Right lobe of liver (tissue), 6 donors: ENCODE results near the gene EEIG1. TPM values are rescaled to one million over a fixed set of nuclear protein-coding genes. Genes with fewer than 3 reads are reported as not detected.
A peak's percentile ranks its signal among the peaks of the same experiment; 100 is the strongest.

Experiments
- ATAC-seq, 4 donors: fragments of 200-7000 bp; cut with Tn5 transposase; one replicate each; pipeline ENCODE4 v1.9.1; 2020; ENCODE audit warnings: mild to moderate bottlenecking in 4 of 4, moderate library complexity in 4 of 4
- DNase-seq, 3 donors: peaks; one replicate each; pipeline ENCODE4 v3.0.0-alpha.2; 2020
- H3K27ac ChIP-seq, 3 donors: fragments of 200-600 bp; one replicate each; pipeline ENCODE4 v1.8.0; 2022
- H3K27me3 ChIP-seq, 2 donors: fragments of 200-600 bp; one replicate each; pipeline ENCODE4 v1.8.0; 2022
- H3K36me3 ChIP-seq, 4 donors: fragments of 200-600 bp; sonication (generic) in 1 of 4; one replicate each; pipeline versions ENCODE4 v1.5.1 to v1.8.0; 2017 to 2022; ENCODE audit warnings: control low read depth in 1 of 4
- H3K4me1 ChIP-seq, 4 donors: fragments of 200-600 bp; sonication (generic) in 1 of 4; one replicate each; pipeline versions ENCODE4 v1.5.1 to v1.8.0; 2017 to 2022; ENCODE audit warnings: control low read depth in 1 of 4
- H3K4me3 ChIP-seq, 3 donors: fragments of 200-600 bp; one replicate each; pipeline ENCODE4 v1.8.0; 2022
- H3K9me3 ChIP-seq, 4 donors: fragments of 200-600 bp; sonication (generic) in 1 of 4; one replicate each; pipeline versions ENCODE4 v1.5.1 to v1.8.0; 2017 to 2022; ENCODE audit warnings: control low read depth in 1 of 4
- POLR2A ChIP-seq: fragments of 450-650 bp; IDR thresholded peaks from one replicate; pipeline ENCODE4 v1.6.1; 2017; ENCODE audit warnings: antibody characterized with exemption, mild to moderate bottlenecking
- WGBS: methylation state at CpG from one replicate; pipeline ENCODE4 v1.1.6; 2018; ENCODE audit warnings: low coverage, low lambda C conversion rate; ENCODE audit not compliant: insufficient coverage; ENCODE audit errors: missing lambda C conversion rate; 5-methylcytosine and 5-hydroxymethylcytosine counted together
- intact Hi-C, 2 donors: fragments of 100-400 bp; cut with DNase I; formaldehyde crosslinking; loops; one replicate each; pipeline versions ENCODE4 v1.11.2 to v1.14.1; 2022
- total RNA-seq, 6 experiments: library from RNA; depleted of rRNA in 2 of 6; stranded (reverse); fragments of >200 nt in 2 of 6; fragmentation: NEBNext Ultra II Directional in 3 of 6; extraction: Animal tissue kit (Norgen Biotek cat#: 25700) in 3 of 6; gene quantifications; one replicate each; pipeline versions ENCODE4 v1.1.0 to v1.2.4, GENCODE V29; 2016 to 2023
- TF ChIP-seq, protein P1 (sequence below), 4 donors: fragments of 200-600 bp in 3 of 4; fragments of 450-650 bp in 1 of 4; IDR thresholded peaks; one replicate each; pipeline versions ENCODE4 v1.5.1 to v1.8.0; 2016 to 2022; ENCODE audit warnings: antibody characterized with exemption in 4 of 4, mild to moderate bottlenecking in 2 of 4
- donor health status: DM: no; HTN: yes; CAD: no.
- donor health status: DM: no; HTN: no; CAD: no.
- donor health status: DM: no; HTN: no; CAD: no.
- donor health status: DM: no; HTN: yes; CAD: no.
- donor health status: DM: no; HTN: yes; CAD: no.

EEIG1 gene
- total RNA-seq, 6 experiments from 2014 or later: 9.7 to 54.1 (median 23.6) TPM

DNA sequence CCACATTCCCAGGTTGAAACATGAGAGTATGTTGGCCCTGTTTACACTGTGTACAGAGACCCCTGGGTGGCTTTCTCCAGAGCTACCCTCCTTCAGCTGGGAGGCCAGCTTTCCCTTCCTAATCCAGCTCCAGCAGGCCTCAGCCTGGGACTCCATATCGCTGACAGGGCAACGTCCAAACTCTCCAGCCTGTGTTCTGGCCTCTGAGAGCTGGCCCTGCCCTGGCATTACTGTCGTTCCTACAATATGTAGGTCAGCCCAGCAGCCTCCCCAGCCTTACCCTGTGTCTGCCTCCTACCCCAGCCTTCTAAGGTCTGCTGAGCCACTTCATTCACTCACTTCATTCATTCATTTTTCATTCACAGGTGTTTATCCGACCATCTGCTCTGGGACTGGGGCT, 8.3 kb upstream of the EEIG1 start:
- peaks cover 0 to 53% (median 26%) of the 10 kb centered on the region in 4 donors for H3K4me1 ChIP-seq
- peak in 1 of 3 donors; percentile 72 for DNase-seq
- no peaks in the 10 kb centered on the region for H3K36me3 ChIP-seq
- no peaks in the 10 kb centered on the region for H3K9me3 ChIP-seq
- 25% methylated on average over 1 of the region's 4 CpGs for WGBS
- peak; percentile 35 to 60 (median 54) for ATAC-seq
- TF ChIP-seq, protein P1, sequence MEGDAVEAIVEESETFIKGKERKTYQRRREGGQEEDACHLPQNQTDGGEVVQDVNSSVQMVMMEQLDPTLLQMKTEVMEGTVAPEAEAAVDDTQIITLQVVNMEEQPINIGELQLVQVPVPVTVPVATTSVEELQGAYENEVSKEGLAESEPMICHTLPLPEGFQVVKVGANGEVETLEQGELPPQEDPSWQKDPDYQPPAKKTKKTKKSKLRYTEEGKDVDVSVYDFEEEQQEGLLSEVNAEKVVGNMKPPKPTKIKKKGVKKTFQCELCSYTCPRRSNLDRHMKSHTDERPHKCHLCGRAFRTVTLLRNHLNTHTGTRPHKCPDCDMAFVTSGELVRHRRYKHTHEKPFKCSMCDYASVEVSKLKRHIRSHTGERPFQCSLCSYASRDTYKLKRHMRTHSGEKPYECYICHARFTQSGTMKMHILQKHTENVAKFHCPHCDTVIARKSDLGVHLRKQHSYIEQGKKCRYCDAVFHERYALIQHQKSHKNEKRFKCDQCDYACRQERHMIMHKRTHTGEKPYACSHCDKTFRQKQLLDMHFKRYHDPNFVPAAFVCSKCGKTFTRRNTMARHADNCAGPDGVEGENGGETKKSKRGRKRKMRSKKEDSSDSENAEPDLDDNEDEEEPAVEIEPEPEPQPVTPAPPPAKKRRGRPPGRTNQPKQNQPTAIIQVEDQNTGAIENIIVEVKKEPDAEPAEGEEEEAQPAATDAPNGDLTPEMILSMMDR (IDR thresholded peaks at IDR 0.05): no peak
- TF ChIP-seq POLR2A: no peak
- intact Hi-C loops: loop anchor here in 1 of 2 donors (10.0 kb wide), 1 partner anchor 116 kb away; no protein-coding TSS in a partner anchor
- peak overlapping the region in 2 of 3 donors; percentile 35 to 61 for H3K27ac ChIP-seq
- H3K27me3 ChIP-seq: no peaks in the 10 kb centered on the region
- H3K4me3 ChIP-seq: no peak overlapping the region

DNA sequence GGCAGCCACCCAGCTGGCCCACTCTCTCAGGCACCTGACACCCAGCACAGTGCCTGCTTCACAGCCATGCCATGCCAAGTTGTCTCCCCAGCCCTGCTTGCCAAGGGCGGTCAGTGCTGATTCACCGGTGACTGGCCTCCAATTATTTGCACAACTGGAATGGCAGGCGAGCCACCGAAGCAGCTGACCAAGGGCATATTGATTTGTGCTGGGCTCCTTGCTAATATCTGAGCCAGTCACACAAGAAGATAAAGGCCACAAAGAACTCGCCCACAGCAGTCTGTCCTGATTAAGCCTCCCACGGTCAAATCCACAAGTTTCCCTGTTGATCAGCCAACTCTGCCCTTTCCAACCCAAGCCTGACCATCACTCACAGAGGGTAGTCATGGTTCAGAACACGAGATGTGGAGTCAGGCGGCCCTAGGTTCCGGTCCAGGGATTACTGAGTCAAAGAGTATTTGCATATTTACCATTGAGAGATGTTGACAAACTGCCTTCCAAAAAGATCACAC, 6.4 kb upstream of the EEIG1 start:
- intact Hi-C loops: loop anchor here in 1 of 2 donors (10.0 kb wide), 1 partner anchor 118 kb away; no protein-coding TSS in a partner anchor
- no peak overlapping the region for H3K4me3 ChIP-seq
- ATAC-seq: peak; percentile 75 to 81 (median 80)
- H3K36me3 ChIP-seq: no peaks in the 10 kb centered on the region
- peak overlapping the region; percentile 35 to 61 (median 44) for H3K27ac ChIP-seq
- DNase-seq: peak; percentile 90 to 97 (median 95)
- no peaks in the 10 kb centered on the region for H3K9me3 ChIP-seq
- no peaks in the 10 kb centered on the region for H3K27me3 ChIP-seq
- H3K4me1 ChIP-seq: peaks cover 0 to 53% (median 26%) of the 10 kb centered on the region in 4 donors
- TF ChIP-seq, protein P1 (IDR thresholded peaks at IDR 0.05): no peak
- peak; percentile 14 for TF ChIP-seq POLR2A
- WGBS: 29% methylated on average over 5 of the region's 9 CpGs

DNA sequence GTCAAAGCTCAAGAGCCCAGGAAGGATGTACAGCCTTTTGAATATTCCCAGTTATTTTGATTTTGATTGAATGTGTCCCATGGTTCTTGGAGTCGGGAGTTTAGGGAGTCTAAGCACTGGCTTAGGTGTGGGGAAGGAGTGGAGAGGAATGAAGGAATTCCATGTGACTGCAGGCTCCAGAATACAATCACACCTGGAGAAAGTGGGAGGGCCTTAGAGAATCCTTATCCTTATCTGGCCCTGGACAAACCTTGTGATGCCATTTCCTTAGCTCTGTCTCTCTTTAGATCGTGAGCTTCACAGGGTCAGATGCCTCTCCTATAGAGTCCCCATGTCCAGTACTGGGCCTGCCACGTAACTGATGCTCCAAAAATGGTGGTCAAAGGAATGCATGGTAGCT, 4.2 kb upstream of the EEIG1 start:
- Histone ChIP-seq H3K27me3 (no peaks in the 10 kb centered on the region), H3K4me3 (no peak overlapping the region), H3K36me3 (no peaks in the 10 kb centered on the region), H3K4me1 (peaks cover 0 to 40% (median 17%) of the 10 kb centered on the region in 4 donors), H3K9me3 (no peaks in the 10 kb centered on the region), H3K27ac (no peak overlapping the region)
- 83% methylated on average over 1 of the region's 3 CpGs for WGBS
- intact Hi-C loops: loop anchor here in 1 of 2 donors (10.0 kb wide), 1 partner anchor 120 kb away; no protein-coding TSS in a partner anchor
- DNase-seq (no peak), ATAC-seq (no peak)
- TF ChIP-seq, protein P1 (IDR thresholded peaks at IDR 0.05): no peak
- no peak for TF ChIP-seq POLR2A

DNA sequence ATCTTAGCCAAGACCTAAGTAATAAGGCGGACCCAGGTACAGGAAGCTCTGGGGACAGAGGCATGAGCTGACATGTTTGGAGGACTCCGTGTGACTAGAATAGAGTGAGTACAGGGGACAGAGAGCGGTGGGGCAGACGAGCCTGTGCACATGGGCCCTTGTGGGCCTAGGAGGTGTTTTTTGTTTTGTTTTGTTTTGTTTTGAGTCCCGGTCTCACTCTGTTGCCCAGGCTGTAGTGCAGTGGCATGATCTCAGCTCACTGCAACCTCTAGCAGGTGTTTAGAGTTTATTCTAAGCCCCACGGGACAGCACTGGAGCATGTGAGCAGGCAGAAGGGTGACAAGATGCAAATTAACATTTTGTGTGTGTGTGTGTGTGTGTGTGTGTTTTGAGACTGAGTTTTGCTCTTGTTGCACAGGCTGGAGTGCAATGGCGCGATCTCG, 3.1 kb upstream of the EEIG1 start:
- WGBS: 87% methylated on average over 2 of the region's 9 CpGs
- ATAC-seq (no peak), DNase-seq (no peak)
- TF ChIP-seq, protein P1 (IDR thresholded peaks at IDR 0.05): no peak
- TF ChIP-seq POLR2A: no peak
- intact Hi-C loops: loop anchor here in 1 of 2 donors (10.0 kb wide), 1 partner anchor 121 kb away; no protein-coding TSS in a partner anchor
- Histone ChIP-seq H3K36me3 (no peaks in the 10 kb centered on the region), H3K4me3 (no peak overlapping the region), H3K27me3 (no peaks in the 10 kb centered on the region), H3K4me1 (peaks cover 0 to 34% (median 13%) of the 10 kb centered on the region in 4 donors), H3K9me3 (no peaks in the 10 kb centered on the region), H3K27ac (no peak overlapping the region)
